ENCODE measurements around the gene FAAP100.
"Not testable (repeated sequence)": the region's sequence is repeated elsewhere in the genome, so short reads cannot be mapped to it uniquely, and the experiment has no call there.

The FAAP100 gene

GRCh38 chr17:81552244-81553017 lies at the start of gene FAAP100:
TSS of gene FAAP100 (minus strand) at chr17:81552353. CDS start at chr17:81552330, 23 bp downstream.
- peak; percentile 90 for DNase-seq (ENCODE audit: low spot score)

GRCh38 chr17:81601525-81602120 lies 49.5 kb upstream of the FAAP100 start:
- DNase-seq (ENCODE audit: low spot score), result peak; percentile 81

- peak; percentile 63 for DNase-seq (ENCODE audit: low spot score)
Observed at GRCh38 chr17:81599719-81600486, 47.8 kb upstream of the FAAP100 start.

- DNase-seq (ENCODE audit: low spot score), result no peak
Observed at GRCh38 chr17:81593105-81593871, 41.1 kb upstream of the FAAP100 start.

- no peak for DNase-seq (ENCODE audit: low spot score)
Observed at GRCh38 chr17:81591971-81592370, 39.8 kb upstream of the FAAP100 start.

GRCh38 chr17:81590121-81590520 lies 38.0 kb upstream of the FAAP100 start:
- DNase-seq (ENCODE audit: low spot score), result no peak

GRCh38 chr17:81589612-81590011 lies 37.5 kb upstream of the FAAP100 start:
- DNase-seq (ENCODE audit: low spot score), result no peak

GRCh38 chr17:81586096-81586495 lies 33.9 kb upstream of the FAAP100 start:
- no peak for DNase-seq (ENCODE audit: low spot score)

GRCh38 chr17:81584771-81585170 lies 32.6 kb upstream of the FAAP100 start:
- not testable (repeated sequence) for DNase-seq (ENCODE audit: low spot score)

GRCh38 chr17:81583589-81584342 lies 31.6 kb upstream of the FAAP100 start:
- no peak for DNase-seq (ENCODE audit: low spot score)

GRCh38 chr17:81582749-81583148 lies 30.6 kb upstream of the FAAP100 start:
- DNase-seq (ENCODE audit: low spot score), result no peak

- DNase-seq (ENCODE audit: low spot score), result no peak
Observed at GRCh38 chr17:81582341-81582740, 30.2 kb upstream of the FAAP100 start.

GRCh38 chr17:81581758-81582157 lies 29.6 kb upstream of the FAAP100 start:
- DNase-seq (ENCODE audit: low spot score), result no peak

- DNase-seq (ENCODE audit: low spot score), result no peak
Observed at GRCh38 chr17:81580481-81580880, 28.3 kb upstream of the FAAP100 start.

- peak; percentile 74 for DNase-seq (ENCODE audit: low spot score)
Observed at GRCh38 chr17:81579821-81580321, 27.7 kb upstream of the FAAP100 start.

- DNase-seq (ENCODE audit: low spot score), result no peak
Observed at GRCh38 chr17:81579298-81579697, 27.1 kb upstream of the FAAP100 start.

GRCh38 chr17:81578561-81579225 lies 26.5 kb upstream of the FAAP100 start:
- no peak for DNase-seq (ENCODE audit: low spot score)

- DNase-seq (ENCODE audit: low spot score), result no peak
Observed at GRCh38 chr17:81578038-81578441, 25.9 kb upstream of the FAAP100 start.

GRCh38 chr17:81577278-81578000 lies 25.3 kb upstream of the FAAP100 start:
- no peak for DNase-seq (ENCODE audit: low spot score)

Data from AG08395 (cell line).